Activated effector memory CD4-positive, alpha-beta T cell treated with Interleukin-2 at 50 U/mL for 16 hours (primary cell): ENCODE results near the gene TTC28.
"Not testable (repeated sequence)": the region's sequence is repeated elsewhere in the genome, so short reads cannot be mapped to it uniquely, and the experiment has no call there.

ENCODE experiments used
- DNase-seq: peaks from one replicate; pipeline ENCODE4 v3.0.0-alpha.2; 2020

TTC28 gene

DNA sequence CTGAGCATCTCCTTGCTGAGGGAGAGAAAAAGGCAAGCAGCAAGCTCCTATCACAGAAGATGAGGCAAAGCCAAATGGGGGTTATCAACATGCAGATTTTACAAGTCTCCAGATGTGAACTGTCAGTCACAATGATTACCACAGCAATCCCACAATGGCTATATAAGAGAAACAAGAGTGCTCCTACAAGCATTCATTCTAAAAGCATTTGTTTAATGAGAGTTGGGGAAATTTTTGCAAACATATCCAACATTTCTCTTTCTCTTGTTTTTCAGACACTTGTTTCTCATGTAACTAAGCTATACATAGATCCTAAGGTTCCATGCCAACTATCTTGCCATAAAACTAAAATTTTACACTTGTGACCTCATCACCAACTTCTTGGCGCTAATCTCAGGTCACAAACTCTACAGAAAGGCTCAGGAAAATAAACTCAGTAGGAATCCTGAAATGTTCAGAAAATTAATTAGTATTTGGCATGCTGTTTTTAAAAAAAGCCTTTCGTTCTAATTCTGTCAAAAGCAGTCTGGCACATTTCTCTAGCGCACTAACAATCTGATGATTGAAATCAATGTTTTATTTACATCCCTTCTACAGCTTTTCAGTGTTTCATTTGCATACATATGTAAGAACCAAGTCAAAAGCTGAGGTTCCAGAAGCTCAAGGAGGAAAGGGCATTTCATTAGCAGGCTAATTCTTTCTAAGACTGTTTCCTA is 199.5 kb downstream of the TTC28 start:
- DNase-seq, result no peak

DNA sequence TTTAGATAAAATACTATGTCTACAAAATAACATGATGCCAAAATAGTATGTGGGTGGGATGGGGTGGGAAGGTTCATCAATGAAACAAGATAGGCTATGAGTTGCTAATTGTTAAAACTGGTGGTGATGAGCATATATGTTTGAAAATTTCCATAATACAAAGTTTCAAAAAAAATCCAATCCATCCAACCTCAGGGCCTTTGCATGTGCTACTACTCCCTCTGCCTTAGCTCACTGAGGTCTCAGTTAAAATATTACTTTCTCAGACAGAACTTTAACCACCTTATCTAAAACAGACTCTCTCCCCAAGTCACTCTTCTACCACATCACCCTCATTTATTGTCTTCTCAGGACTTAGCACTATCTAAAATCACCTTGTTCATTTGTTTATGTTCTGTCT is 201.1 kb downstream of the TTC28 start:
- DNase-seq, result no peak

DNA sequence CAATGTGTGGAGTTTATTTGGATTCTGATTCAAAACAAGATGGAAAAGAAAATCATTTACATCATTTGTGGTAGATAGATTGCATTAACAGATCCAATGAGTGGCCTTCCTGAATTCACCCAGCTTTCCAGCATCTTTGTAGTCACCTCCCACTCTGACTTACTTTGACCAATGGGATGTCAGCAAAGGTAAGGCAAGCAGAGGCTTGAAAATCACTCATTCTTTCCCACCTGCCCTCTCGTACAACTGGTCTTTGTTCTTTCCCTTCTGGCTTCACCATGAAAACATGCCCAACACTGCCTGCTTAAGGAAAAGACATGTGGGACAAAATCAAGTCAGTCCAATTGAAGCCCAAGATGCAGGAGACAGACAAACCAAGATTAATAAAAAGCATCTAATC is 202.1 kb downstream of the TTC28 start:
- no peak for DNase-seq

DNA sequence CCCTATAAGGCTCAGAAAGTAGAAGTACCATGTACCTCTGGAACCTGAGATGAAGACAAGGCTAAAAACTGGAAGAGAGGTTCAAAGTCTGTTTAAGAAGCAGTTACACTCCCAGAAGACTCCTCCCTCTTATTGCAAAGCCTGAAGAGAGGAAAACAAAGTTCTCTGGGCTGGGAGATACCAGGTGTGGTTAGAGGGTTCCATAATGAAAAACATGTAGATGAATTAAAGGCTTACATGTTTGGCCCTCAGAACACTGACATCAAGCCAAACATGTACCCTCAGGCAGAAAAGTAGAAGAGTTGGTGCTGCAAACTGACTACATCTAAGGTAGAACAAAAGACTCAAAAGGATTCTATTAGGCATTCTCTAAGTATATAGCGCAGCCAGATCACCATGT is 205.3 kb downstream of the TTC28 start:
- DNase-seq, result no peak

DNA sequence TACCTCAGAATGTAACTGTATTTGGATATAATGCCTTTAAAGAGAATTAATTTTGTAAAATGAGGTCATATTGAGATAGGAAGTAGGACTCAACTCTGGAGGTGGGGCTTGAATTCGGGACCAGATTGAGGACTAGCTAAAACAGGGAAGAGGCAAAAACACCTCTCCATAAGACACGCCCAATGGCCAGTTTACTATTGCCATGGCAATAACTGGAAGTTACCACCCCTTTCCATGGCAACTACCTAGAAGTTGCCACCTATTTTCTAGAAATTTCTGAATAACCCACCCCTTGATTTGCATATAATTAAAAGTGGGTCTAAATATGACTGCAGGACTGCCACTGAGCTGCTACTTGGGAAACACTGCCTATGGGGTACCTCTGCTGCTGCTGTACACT is 206.4 kb downstream of the TTC28 start:
- DNase-seq, result no peak

DNA sequence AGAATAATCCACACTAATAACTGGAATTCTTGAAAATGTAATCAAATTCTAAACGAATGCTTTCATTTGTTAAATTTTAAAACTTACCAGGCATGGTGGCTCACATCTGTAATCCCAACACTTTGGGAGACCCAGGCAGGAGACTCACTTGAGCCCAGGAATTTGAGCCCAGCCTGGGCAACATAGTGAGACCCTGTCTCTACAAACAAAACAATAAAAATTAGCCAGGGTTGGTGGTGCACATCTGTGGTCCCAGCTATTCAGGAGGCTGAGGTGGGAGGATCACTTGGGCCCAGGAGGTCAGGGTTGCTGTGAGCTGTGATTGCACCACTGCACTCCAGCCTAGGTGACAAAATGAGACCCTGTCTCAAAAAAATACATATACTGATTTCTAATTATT is 212.6 kb downstream of the TTC28 start:
- DNase-seq, result not testable (repeated sequence)

DNA sequence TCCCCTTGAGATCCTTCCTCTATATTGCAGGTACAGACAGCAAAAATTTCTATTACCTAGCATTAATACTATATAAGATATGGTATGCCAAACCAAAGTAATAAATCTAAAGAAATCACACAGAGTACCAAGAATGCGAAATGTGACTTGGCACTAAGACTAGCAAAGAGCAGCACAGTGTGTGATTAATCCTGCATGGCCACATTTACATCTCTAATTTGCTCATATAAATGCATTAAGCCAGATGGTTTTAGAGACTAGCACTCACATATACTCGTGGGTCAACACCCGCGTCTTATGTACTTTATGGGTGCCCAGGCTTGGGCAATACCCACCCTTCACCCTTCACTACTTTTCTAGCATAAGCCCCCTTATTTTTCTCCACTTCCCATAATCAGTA is 213.2 kb downstream of the TTC28 start:
- no peak for DNase-seq

DNA sequence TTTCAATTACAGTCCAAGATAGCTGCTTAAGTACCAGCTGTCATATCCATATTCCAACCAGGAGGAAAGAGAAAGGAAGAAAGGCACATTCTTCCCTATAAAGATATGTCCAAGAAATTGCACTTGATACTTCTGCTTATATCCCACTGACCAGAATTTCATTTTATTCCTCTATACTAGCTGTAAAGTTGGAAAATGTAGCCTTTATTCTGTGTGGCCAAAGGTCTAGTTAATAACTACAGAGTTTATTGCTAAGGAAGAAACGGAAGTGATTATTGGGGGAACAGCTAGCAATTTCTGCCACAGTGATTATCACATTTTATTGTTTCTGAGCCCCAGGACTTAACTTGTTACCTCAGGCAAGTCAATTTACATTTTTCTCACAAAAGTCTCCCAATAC is 213.8 kb downstream of the TTC28 start:
- DNase-seq, result no peak

DNA sequence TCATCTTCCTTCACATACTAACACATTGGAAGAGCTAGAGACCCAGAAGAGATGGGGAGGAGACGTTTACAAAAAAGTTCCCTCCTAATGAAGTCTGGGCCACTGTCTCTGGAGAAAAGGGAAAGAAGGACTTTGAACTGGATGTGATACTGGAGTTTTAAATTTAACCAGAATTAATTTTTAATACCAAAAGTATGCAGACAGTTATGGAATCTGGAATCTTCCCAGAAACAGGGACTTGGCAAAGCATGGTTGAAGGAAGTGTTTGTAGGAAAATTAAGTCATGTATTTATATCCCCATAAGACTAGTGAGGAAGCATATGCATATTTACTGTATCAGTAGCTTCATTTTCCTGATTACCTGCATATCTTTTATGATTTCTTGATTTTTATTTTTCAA is 215.5 kb downstream of the TTC28 start:
- DNase-seq, result no peak

DNA sequence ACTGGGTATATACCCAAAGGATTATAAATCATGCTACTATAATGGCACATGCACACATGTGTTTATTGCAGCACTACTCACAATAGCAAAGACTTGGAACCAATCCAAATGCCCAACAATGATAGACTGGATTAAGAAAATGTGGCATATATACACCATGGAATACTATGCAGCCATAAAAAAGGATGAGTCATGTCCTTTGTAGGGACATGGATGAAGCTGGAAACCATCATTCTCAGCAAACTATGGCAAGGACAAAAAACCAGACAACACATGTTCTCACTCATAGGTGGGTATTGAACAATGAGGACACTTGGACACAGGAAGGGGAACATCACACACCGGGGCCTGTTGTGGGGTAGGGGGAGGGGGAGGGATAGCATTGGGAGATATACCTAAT is 216.2 kb downstream of the TTC28 start:
- not testable (repeated sequence) for DNase-seq

DNA sequence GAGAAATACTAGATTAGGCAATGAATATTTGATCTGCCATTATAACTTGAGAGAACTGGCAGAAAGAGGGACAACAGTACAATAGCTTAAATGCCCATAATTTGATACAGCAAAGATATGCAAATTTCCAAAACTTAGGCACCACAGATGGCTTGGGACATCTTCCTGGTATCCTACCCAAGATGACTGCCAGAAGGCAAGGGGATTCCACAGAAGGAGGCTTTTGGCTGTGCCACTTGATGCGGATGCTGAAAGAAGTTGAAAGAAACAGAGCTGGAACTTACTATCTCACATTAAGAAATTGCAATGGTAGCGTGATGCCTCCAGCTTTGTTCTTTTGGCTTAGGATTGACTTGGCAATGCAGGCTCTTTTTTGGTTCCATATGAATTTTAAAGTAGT is 216.7 kb downstream of the TTC28 start:
- DNase-seq, result no peak

DNA sequence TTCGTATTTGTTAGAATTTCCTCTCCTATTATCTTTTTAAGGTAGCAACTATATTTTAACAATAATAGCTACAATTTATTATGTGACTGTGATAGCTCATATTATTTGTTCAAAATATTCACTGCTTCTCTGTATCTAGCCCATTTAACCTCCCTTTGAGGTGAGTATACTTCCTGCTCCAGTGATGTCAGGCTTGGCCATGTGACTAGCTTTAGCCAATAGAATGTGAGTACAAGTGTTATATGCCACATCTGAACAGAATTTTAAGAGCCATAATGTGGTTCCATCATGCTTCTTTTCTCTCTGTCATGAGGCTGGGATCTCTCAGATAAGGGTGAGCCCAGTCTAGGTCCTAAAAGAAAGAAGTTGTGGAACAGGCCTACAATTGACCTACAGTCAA is 217.6 kb downstream of the TTC28 start:
- no peak for DNase-seq

DNA sequence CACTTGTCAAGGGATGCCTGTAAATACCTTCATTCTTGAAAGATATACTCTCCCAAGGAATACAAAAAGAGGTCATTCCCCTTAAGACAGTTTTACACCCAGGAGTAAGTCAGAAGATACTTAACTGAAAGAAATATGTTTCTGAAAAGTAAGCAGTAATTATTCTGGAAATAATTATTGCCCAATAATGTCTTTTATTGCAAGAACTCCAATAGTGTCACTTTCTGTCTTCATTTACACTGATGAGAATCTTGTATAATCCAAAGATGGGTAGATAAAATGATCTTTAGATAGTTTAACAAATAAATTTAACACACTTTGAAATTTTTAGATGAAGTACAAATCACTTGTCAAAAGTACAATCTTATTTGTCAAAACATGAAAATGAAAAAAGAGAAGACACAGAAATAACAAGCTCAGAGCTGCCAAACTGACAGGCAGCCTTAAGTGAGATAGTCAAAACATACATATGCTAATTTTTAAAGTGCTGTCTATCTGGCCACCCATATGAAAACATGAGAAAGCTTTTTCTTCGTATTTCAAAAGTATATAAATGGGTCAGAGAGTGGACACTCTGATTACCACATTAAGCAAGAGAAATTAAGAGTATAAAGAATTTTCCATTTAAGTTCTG is 225.1 kb downstream of the TTC28 start:
- no peak for DNase-seq

DNA sequence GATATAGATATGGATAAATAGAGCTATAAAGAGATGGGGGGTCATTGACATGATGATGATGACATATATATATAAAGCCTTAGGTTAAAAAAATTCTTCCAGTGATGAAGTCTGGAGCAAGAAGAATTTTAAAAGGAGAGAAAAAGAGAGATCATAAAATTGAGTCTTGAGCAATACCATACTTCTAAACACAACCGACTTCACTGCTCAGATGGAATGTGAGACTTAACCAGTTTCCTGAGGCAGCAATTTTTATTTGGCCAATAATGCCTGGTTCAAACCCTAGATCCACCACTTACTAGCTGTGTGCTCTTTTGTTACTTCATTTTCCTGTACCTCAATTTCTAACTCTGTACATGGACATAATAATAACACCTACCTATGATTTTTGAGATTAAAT is 229.5 kb downstream of the TTC28 start:
- DNase-seq, result no peak

DNA sequence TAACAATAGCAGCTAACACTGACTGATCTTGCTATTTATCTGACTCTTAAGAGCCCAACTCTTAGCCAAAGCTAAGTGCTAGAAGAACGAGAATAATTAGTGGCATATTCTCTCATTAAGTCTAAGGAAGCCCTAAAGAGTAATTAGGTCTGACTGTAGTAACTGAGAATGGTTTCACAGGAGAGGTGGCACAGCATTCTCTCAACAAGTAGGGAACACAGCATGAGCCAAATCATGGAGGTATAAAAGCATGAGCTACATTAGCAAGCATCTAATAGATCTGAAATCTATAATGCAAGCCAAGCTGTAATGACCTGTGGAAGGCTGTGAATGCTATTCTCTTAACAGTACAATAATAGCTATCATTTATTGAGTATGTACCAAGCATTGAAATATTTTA is 230.6 kb downstream of the TTC28 start:
- DNase-seq, result no peak

DNA sequence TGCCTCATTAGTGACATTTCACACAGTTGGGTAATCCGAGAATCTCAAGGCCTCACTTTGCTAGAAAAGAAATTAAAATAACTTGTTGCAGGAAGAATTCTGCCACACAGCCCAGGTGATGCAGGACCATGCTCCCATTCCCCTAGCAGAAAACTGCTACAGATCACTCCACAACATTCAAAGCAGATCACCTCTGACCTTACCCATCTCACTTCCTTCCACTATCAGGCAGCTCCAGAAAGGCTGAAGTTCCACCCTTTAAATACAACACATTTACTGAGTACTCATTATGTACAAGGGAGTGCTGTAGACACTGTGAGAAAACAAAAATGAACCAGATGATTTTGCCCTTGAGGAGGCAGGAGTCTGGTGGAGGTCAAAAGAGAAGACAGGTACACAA is 231.0 kb downstream of the TTC28 start:
- no peak for DNase-seq

DNA sequence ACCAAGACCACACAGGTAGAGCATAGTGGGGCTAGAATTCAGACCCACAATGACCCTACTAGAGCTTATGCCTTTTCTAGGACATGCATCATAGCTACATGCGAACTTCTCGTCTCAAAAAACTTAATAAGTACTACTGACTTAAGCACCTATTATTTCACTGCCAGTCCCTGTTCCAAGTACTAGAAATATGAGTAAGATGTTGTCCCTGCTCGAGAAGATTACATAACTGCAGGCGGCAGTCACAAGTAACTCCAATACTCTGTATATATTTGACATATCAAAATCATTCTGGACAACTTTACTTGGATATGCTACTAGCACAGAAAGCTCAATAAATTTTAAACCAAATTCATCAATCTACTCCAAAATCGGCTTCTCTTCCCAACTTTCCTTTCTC is 235.0 kb downstream of the TTC28 start:
- no peak for DNase-seq

DNA sequence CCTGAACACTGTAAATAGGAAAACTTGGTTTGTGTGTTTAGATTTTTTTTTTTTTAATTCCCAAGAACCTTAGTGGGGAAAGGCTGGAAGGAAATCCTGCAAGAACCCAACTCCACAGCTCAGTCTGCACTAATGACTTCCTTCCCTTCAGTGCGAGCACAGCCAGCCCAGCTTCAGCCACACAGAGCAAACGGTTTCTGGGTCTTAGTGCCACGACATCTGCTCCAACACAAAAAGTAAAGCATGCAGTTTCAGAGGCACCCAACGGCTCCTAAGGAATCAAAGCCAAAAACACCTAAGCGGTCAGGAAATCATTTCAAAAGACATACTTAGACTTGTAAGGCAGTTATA is 236.1 kb downstream of the TTC28 start:
- no peak for DNase-seq

DNA sequence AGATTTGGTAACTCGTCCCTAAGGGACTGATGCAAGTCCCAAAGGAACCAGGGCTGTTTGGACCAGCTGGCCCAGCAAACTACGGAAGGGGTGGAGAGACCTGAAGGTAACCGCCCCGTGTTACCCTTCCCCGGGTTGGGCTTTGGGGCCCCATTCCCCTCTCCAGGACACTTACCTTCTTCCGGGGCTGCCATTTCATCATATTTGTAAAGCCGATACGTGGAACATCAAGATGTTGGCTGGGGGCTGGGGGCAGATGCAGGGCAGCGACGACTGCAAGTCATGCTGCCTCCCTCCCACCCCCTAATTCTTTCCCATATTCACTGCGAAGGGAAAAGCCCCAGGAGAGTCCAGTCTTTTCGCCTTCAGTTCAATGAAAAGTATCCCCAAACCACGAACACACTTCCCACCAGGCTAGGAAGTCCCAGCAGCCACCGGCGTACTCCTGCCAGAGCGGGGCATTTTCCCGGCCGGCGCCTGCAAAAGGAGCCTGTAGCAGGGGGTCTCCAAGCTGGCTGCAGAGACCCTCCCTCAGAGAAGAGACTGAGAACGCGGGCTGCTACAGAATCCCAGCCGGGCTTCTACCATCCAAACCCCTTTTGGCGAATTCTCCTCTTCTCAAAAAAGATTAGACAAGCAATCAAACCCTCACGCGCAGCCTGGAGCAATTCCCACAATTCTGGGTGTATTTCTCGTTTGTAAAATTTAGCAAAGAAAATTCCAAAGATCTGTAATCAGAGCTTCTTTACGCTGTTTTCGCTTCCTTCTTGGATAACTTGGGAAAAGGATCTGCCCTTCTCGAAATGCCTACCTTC is 236.7 kb downstream of the TTC28 start:
- no peak for DNase-seq

DNA sequence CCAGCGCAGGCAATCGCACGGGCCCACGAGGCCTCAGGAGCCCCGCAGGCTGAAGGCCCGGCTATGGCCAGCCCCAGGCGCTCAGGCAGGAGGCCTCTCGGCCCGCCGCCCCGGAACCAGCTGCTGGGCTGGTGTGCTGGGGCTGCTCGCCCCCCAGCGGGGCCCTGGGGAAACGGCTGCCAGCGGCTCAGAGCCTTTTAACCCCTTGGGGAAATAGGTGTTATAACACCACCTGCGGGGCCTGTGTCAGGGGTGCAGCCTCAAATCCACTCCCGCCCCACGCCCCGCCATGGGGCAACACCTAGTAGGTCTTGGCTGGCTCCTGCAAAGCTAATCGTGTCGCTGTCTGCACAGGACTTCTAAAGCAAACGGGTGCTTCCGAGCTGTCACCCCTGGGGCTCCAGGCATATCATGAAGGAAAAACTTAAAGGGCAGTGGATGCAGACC is 237.4 kb downstream of the TTC28 start:
- peak; percentile 15 for DNase-seq

DNA sequence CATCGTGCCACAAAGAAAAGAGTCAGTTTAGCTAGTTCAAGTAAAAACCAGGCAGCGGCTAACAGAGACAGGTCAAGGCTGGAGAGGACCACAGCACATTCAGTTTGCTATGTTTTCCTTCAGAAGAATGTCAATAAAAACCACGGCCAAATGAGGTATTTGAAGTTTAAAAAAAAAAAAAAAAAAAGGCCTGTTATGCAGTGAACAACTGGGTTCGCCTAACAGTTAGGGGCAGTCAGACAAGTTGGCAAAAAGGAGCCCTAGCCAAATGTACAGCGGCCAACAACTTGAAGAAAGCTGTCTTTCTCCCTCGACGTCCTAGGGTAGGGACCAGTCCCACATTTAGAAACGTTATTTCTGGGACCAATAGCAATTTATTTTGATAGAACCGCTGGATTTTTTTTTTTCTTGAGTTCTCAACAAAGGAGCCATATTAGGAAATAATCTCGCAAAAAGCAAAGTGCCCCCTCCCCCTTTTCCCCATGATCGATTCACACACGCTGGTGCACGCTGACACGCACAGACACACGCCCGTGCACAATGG is 237.8 kb downstream of the TTC28 start:
- no peak for DNase-seq

DNA sequence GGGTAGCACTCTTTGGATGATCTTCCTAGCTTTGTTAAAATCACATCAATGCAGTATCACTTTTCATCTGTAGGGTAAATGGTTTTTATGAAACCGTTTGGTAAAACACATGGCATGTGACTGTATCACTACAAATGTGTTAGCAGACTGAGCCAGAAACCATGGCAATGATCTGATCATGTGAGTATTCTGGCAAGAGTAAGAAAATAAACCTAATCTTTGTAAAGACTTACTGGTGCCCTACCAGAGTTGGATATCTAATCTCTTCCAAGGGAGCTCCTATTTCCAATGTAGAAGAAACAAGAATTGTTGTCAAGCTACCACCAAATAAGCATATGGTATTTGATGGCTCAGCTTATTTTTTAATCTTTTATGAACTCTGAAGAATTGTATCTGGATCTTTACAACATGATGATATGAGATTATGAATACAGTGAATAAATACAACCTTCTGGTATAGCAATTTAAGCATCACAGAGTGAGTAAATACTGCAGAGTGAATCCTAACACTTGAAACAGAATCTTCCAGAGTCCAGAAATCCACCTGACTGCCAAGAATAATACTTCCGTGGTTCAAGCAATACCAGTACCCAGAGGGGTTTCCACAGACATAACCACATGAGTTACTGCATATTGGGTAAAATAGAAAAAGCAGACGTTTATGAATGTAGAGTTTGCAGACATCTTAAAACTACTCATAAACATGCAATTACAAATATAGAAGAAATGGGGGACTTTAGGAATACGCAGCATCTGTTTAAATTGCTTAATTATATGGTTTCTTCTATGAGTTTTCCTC is 238.8 kb downstream of the TTC28 start:
- no peak for DNase-seq

DNA sequence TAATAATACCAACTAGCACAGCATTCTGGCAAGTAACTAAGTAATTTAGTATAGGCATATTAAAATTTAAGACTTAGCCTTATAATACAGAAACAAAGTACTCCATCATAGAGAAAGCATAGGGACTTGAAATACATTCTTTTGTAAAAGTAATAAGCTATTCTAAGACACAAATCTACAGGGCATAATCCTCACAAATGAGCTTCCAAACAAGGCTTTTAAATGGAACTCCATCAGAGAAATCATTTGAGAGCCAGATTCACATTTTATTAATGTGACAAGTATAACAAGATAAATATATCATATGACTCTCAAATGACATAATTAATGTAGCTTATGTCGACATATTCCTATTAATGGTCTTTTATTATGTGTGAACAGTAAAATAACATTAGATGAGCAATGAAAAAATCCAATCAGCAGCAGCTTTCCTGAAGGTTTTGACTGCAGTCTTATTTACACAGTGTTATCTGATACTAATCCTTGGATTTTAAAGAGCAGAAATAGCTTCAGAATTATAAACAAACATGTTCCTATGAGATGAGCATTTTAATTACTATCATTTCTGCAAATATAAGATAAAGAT is 241.4 kb downstream of the TTC28 start:
- DNase-seq, result no peak
